ENCODE data around the gene TRPM4.

DNA sequence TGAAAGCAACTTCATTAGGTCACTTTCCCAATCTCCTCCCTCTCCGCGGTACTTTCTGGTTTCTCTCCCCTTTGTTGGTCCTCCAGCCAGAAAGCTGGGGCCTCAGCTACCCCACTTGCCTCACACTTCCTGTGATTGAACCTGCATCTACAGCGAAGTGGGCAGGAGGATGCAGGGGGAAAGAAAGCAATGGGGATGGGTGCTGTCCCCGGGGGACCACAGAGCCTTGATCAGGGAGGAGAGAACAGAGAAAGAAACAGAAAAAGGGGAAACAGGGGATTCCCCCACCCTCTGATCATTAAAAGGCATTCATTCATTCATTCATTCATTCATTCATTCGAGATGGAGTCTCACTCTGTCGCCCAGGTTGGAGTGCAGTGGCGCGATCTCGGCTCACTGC is 74.2 kb downstream of the TRPM4 start:
- TF ChIP-seq, protein P1, sequence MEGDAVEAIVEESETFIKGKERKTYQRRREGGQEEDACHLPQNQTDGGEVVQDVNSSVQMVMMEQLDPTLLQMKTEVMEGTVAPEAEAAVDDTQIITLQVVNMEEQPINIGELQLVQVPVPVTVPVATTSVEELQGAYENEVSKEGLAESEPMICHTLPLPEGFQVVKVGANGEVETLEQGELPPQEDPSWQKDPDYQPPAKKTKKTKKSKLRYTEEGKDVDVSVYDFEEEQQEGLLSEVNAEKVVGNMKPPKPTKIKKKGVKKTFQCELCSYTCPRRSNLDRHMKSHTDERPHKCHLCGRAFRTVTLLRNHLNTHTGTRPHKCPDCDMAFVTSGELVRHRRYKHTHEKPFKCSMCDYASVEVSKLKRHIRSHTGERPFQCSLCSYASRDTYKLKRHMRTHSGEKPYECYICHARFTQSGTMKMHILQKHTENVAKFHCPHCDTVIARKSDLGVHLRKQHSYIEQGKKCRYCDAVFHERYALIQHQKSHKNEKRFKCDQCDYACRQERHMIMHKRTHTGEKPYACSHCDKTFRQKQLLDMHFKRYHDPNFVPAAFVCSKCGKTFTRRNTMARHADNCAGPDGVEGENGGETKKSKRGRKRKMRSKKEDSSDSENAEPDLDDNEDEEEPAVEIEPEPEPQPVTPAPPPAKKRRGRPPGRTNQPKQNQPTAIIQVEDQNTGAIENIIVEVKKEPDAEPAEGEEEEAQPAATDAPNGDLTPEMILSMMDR (IDR thresholded peaks at IDR 0.05) = no peak
- TF ChIP-seq POLR2A (IDR thresholded peaks at IDR 0.05) = no peak
